ENCODE data around the gene GRK4. TPM values are rescaled to one million over a fixed set of nuclear protein-coding genes. Genes with fewer than 3 reads are reported as not detected.

GRK4 gene
- total and polyA plus RNA-seq, 10 of the 15 experiments (the other 5 are each of a cell fraction or from before 2014, with no cell fraction given), result 1.1 to 4.0 (median 2.5) TPM

- DNase-seq (ENCODE audit: low read depth, low spot score) (no peak), ATAC-seq (no peak), FAIRE-seq (no peak)
- Histone ChIP-seq H3K9ac (ENCODE audit: control insufficient read depth, insufficient read depth, low read length) (peak overlapping the region; percentile 49; the same call in 1 of the 2 replicates), H3K27ac (ENCODE audit: control insufficient read depth, insufficient read depth) (peak overlapping the region; percentile 51; the same call in 1 of the 2 replicates), H3K4me1 (ENCODE audit: control insufficient read depth, insufficient read depth, low read length) (peaks cover 19% of the 10 kb centered on the region), H3K79me2 (ENCODE audit: control insufficient read depth, insufficient read depth, low read length) (peaks cover 41% of the 10 kb centered on the region), H3K4me2 (ENCODE audit: control insufficient read depth, insufficient read depth) (peak overlapping the region; percentile 66), H3K27me3 (replicated peaks in 1 of 2; ENCODE audit: control insufficient read depth in 2 of 2, insufficient read depth in 2 of 2, low read length in 1 of 2) (no peaks in the 10 kb centered on the region), H2AFZ (ENCODE audit: control insufficient read depth, low read depth, low read length) (no peak overlapping the region), H3K4me3 (peak overlapping the region; percentile 75), H3K9me3 (replicated peaks; ENCODE audit: control insufficient read depth, insufficient read depth, low read length) (no peaks in the 10 kb centered on the region), H3K36me3 (ENCODE audit: control insufficient read depth in 2 of 2, insufficient read depth in 2 of 2, low read length in 1 of 2) (peaks cover 13 to 24% of the 10 kb centered on the region in 2 experiments), H4K20me1 (ENCODE audit: control insufficient read depth, insufficient read depth) (no peaks in the 10 kb centered on the region)
- RAD21 ChIA-PET (ENCODE audit: unreplicated experiment), result interaction anchor here (1.0 kb wide), 1 partner anchor 23 kb away, joined by 3 read pairs; no protein-coding TSS in a partner anchor
- POLR2A ChIA-PET, result no interaction called here
- TF ChIP-seq E2F4 (IDR thresholded peaks at IDR 0.05; ENCODE audit: low read depth, low read length) (no peak), ZBTB33 (IDR thresholded peaks at IDR 0.05) (peak; percentile 51; the same call in 1 of the 2 replicates), CTCF (IDR thresholded peaks at IDR 0.05 in 2 of 3, conservative IDR thresholded peaks at IDR 0.05 in 1 of 3; ENCODE audit: control insufficient read depth in 2 of 3, extremely low read depth in 1 of 3, insufficient read depth in 1 of 3, low read depth in 3 of 3, low read length in 3 of 3) (peak in 2 of 3 experiments; percentile 6 to 35; a peak in 1 of 6 replicates)
- no TSS peak for BruUV-seq (replicated peaks)
- 83% methylated on average over 23 of the region's 34 CpGs for WGBS (ENCODE audit: insufficient coverage, insufficient replicate concordance, low lambda C conversion rate, missing lambda C conversion rate)
- SMC1A ChIA-PET (ENCODE audit: uncharacterized antibody, unreplicated experiment), result interaction anchor here (1.4 kb wide), 1 partner anchor 152 kb away, joined by 3 read pairs; no protein-coding TSS in a partner anchor
- CTCF ChIA-PET, result no interaction called here
- in situ Hi-C loops (cut with MboI), result loop anchor here (25.0 kb wide), 1 partner anchor 169 kb away; the partner anchor contains the start of gene TNIP2
- intact Hi-C loops (cut with micrococcal nuclease; ENCODE audit: unreplicated experiment), result loop anchor here (5.0 kb wide), 2 partner anchors 79 to 169 kb away; no protein-coding TSS in a partner anchor
These were observed 32.4 kb upstream of the GRK4 start for GRCh38 chr4:2930758-2931511.
